Ovary (tissue), 9 donors: Measurements from ENCODE around the gene PARD3. TPM values are rescaled to one million over a fixed set of nuclear protein-coding genes. Genes with fewer than 3 reads are reported as not detected.

Experiments
- DNase-seq, 5 donors: peaks; one replicate each; pipeline ENCODE4 v3.0.0-alpha.2; 2019 to 2020
- H3K27ac ChIP-seq, 2 donors: fragments of 200-600 bp; one replicate each; pipeline versions ENCODE4 v1.5.1 to v1.8.0; 2019 to 2022
- H3K27me3 ChIP-seq: fragments of 200-600 bp; one replicate; pipeline ENCODE4 v1.8.0; 2022
- H3K36me3 ChIP-seq: fragments of 200-600 bp; sonication (generic); one replicate; pipeline ENCODE4 v1.5.1; 2019
- H3K4me1 ChIP-seq: one replicate; pipeline ENCODE4 v1.8.1; 2013; ENCODE audit warnings: mild to moderate bottlenecking, moderate library complexity; ENCODE audit not compliant: insufficient read depth
- H3K4me3 ChIP-seq: fragments of 200-600 bp; sonication (generic); one replicate; pipeline ENCODE4 v1.5.1; 2017
- H3K9me3 ChIP-seq, 2 donors: fragments of 200-600 bp in 1 of 2; sonication (generic) in 1 of 2; one replicate each; pipeline versions ENCODE4 v1.5.1 to v1.8.1; 2013 to 2019; ENCODE audit warnings: mild to moderate bottlenecking in 1 of 2, moderate library complexity in 1 of 2
- CTCF ChIP-seq, 3 donors: fragments of 450-650 bp in 2 of 3; fragments of 200-600 bp in 1 of 3; IDR thresholded peaks; one replicate each; pipeline versions ENCODE4 v1.5.1 to v1.8.0; 2016 to 2022; ENCODE audit warnings: antibody characterized with exemption in 3 of 3, mild to moderate bottlenecking in 1 of 3
- EP300 ChIP-seq: sonication (generic); formaldehyde crosslinking; IDR thresholded peaks from one replicate; pipeline ENCODE4 v1.6.1; 2017; ENCODE audit warnings: antibody characterized with exemption
- POLR2A ChIP-seq: fragments of 450-650 bp; IDR thresholded peaks from one replicate; pipeline ENCODE4 v1.6.1; 2017; ENCODE audit warnings: antibody characterized with exemption, mild to moderate bottlenecking, moderate library complexity
- WGBS, 3 donors: extraction: QIAGEN DNeasy Blood & Tissue Kit in 1 of 3; methylation state at CpG; one replicate each; pipeline versions ENCODE4 v1.1.5 to v1.1.7; 2013 to 2017; 5-methylcytosine and 5-hydroxymethylcytosine counted together
- intact Hi-C, 4 donors: fragments of 100-400 bp; cut with DNase I; formaldehyde crosslinking; loops; one replicate each; pipeline versions ENCODE4 v1.11.0 to v1.15.1; 2022 to 2023
- polyA plus RNA-seq, 2 donors: library from polyadenylated mRNA; stranded (reverse); fragments of 200-250 nt in 1 of 2; fragments of 350-450 nt in 1 of 2; fragmentation: Illumina TruSeq in 1 of 2; extraction: RNeasy Lipid Tissue Mini Kit (QIAGEN cat#74804) in 1 of 2; gene quantifications; one replicate each; pipeline ENCODE4 v1.2.3, GENCODE V29; 2013 to 2014
- total RNA-seq, 7 donors: library from RNA; depleted of rRNA in 2 of 7; stranded (reverse); fragments of >200 nt in 2 of 7; fragmentation: NEBNext Ultra II Directional in 3 of 7; extraction: Animal tissue kit (Norgen Biotek cat#: 25700) in 3 of 7; gene quantifications; one replicate each; pipeline versions ENCODE4 v1.1.0 to v1.2.4, GENCODE V29; 2016 to 2023
- donor health status: DM: no; HTN: no; CAD: no; lungs with moderate emphysema.
- donor health status: DM: no; HTN: no; CAD: no.
- donor health status: Bipolar disorder and iron deficiency.
- donor health status: DM: yes; HTN: yes; CAD: no.
- donor health status: DM: no; HTN: no; CAD: no.
- donor health status: DM: yes; HTN: yes; CAD: no.

The PARD3 gene
- total and polyA plus RNA-seq, 9 donors: 31.8 to 92.3 (median 67.1) TPM

GRCh38 chr10:34323192-34323591 lies 491.9 kb downstream of the PARD3 start:
- intact Hi-C loops: no loop called here
- Histone ChIP-seq H3K27me3 (no peaks in the 10 kb centered on the region), H3K27ac (no peak overlapping the region), H3K9me3 (no peaks in the 10 kb centered on the region), H3K4me3 (no peak overlapping the region), H3K36me3 (no peaks in the 10 kb centered on the region), H3K4me1 (peaks cover 3% of the 10 kb centered on the region)
- no peak for TF ChIP-seq CTCF (IDR thresholded peaks at IDR 0.05)
- DNase-seq: no peak
- 38 to 49% (median 49%) methylated on average over 1 of the region's 1 CpG for WGBS, 3 donors

- H3K27ac ChIP-seq: no peak overlapping the region
- H3K36me3 ChIP-seq: no peaks in the 10 kb centered on the region
- intact Hi-C loops: no loop called here
- DNase-seq: no peak
- H3K4me3 ChIP-seq: no peak overlapping the region
- no peaks in the 10 kb centered on the region for H3K9me3 ChIP-seq
- no peaks in the 10 kb centered on the region for H3K27me3 ChIP-seq
- WGBS, 3 donors: 56 to 66% (median 60%) methylated on average over 4 of the region's 4 CpGs
- TF ChIP-seq EP300 (no peak), POLR2A (no peak), CTCF (IDR thresholded peaks at IDR 0.05) (no peak)
- H3K4me1 ChIP-seq: peaks cover 3% of the 10 kb centered on the region
Measured at GRCh38 chr10:34320265-34320664, 494.8 kb downstream of the PARD3 start.

- intact Hi-C loops: no loop called here
- Histone ChIP-seq H3K36me3 (no peaks in the 10 kb centered on the region), H3K27ac (peak overlapping the region in 1 of 2 donors; percentile 26), H3K4me1 (peaks cover 3% of the 10 kb centered on the region), H3K27me3 (no peaks in the 10 kb centered on the region), H3K9me3 (no peaks in the 10 kb centered on the region), H3K4me3 (no peak overlapping the region)
- no peak for TF ChIP-seq CTCF (IDR thresholded peaks at IDR 0.05)
- TF ChIP-seq POLR2A: no peak
- TF ChIP-seq EP300: no peak
- WGBS, 3 donors: 17 to 28% (median 18%) methylated on average over 6 of the region's 6 CpGs
- DNase-seq: peak; percentile 51 to 84 (median 79)
Measured at GRCh38 chr10:34319197-34319846, 495.8 kb downstream of the PARD3 start.

GRCh38 chr10:34316154-34316553 lies 498.9 kb downstream of the PARD3 start:
- H3K4me3 ChIP-seq: no peak overlapping the region
- intact Hi-C loops: no loop called here

More at GRCh38 chr10:34316154-34316553, 498.9 kb downstream of the PARD3 start:
- Histone ChIP-seq H3K4me1 (peaks cover 1% of the 10 kb centered on the region), H3K27ac (no peak overlapping the region), H3K27me3 (no peaks in the 10 kb centered on the region), H3K36me3 (no peaks in the 10 kb centered on the region), H3K9me3 (no peaks in the 10 kb centered on the region)
- WGBS, 3 donors: 92 to 96% (median 95%) methylated on average over 2 of the region's 2 CpGs
- no peak for DNase-seq
- TF ChIP-seq POLR2A: no peak
- TF ChIP-seq CTCF (IDR thresholded peaks at IDR 0.05): no peak
- TF ChIP-seq EP300: no peak
